HG02610 (cell line): ENCODE data around the gene PARK7.

Source experiments
- ATAC-seq: cut with Tn5 transposase; IDR thresholded peaks from one replicate; pipeline ENCODE4 v1.9.1; 2021; ENCODE audit warnings: mild to moderate bottlenecking, moderate library complexity; ENCODE audit not compliant: unreplicated experiment

PARK7 gene

GRCh38 chr1:7980984-7981383 is 19.5 kb downstream of the PARK7 start:
- no peak for ATAC-seq

GRCh38 chr1:7983086-7983778 is 21.7 kb downstream of the PARK7 start:
- no peak for ATAC-seq

- ATAC-seq: no peak
These were observed 23.3 kb downstream of the PARK7 start for GRCh38 chr1:7984811-7985210.

- ATAC-seq: no peak
These were observed 24.5 kb downstream of the PARK7 start for GRCh38 chr1:7985851-7986612.

GRCh38 chr1:7987528-7987927 is 26.0 kb downstream of the PARK7 start:
- no peak for ATAC-seq

- peak; percentile 48 for ATAC-seq
These were observed 27.1 kb downstream of the PARK7 start for GRCh38 chr1:7988576-7988975.

GRCh38 chr1:7989762-7990428 is 28.4 kb downstream of the PARK7 start:
- ATAC-seq: no peak

GRCh38 chr1:7991504-7992440 is 30.3 kb downstream of the PARK7 start:
- no peak for ATAC-seq

GRCh38 chr1:7992885-7993284 is 31.4 kb downstream of the PARK7 start:
- ATAC-seq: no peak

GRCh38 chr1:7993593-7994479 is 32.3 kb downstream of the PARK7 start:
- peak; percentile 64 for ATAC-seq

- no peak for ATAC-seq
These were observed 33.3 kb downstream of the PARK7 start for GRCh38 chr1:7994827-7995226.

GRCh38 chr1:7995437-7995836 is 33.9 kb downstream of the PARK7 start:
- ATAC-seq: no peak

- ATAC-seq: no peak
These were observed 40.9 kb downstream of the PARK7 start for GRCh38 chr1:8002329-8002910.

GRCh38 chr1:8002921-8003320 is 41.4 kb downstream of the PARK7 start:
- ATAC-seq: no peak

- ATAC-seq: no peak
These were observed 42.1 kb downstream of the PARK7 start for GRCh38 chr1:8003438-8004112.

GRCh38 chr1:8004113-8004802 is 42.7 kb downstream of the PARK7 start:
- ATAC-seq: no peak

- ATAC-seq: no peak
These were observed 43.5 kb downstream of the PARK7 start for GRCh38 chr1:8004803-8005573.
